Panc1 (cell line): ENCODE measurements around the gene SGCG. TPM values are rescaled to one million over a fixed set of nuclear protein-coding genes. Genes with fewer than 3 reads are reported as not detected.
A peak's percentile ranks its signal among the peaks of the same experiment; 100 is the strongest.

Source experiments
- ATAC-seq: fragments of 200-7000 bp; cut with Tn5 transposase; 2 replicates; pipeline ENCODE4 v1.9.1; 2020; ENCODE audit warnings: mild to moderate bottlenecking, moderate library complexity
- Bru-seq: library from RNA; stranded (reverse); fragments of 400-500 nt; gene quantifications from one replicate; lab custom pipeline; 2021; lab: Mats Ljungman, UMichigan
- BruChase-seq, 2 experiments: library from RNA; stranded (reverse); fragments of 400-500 nt; gene quantifications; one replicate each; lab custom pipeline; 2021; lab: Mats Ljungman, UMichigan
- BruUV-seq: library from RNA; stranded (reverse); fragments of 400-500 nt; replicated peaks from 2 replicates; lab custom pipeline; 2021; lab: Mats Ljungman, UMichigan
- CTCF ChIA-PET: fragments of 300-600 bp; sonication (Branson Sonifier 250); formaldehyde crosslinking; loops from one replicate; lab custom pipeline; 2022; ENCODE audit warnings: antibody characterized with exemption; lab: Charles Lee
- POLR2A ChIA-PET: fragments of 300-600 bp; sonication (Branson Sonifier 250); formaldehyde crosslinking; loops from one replicate; lab custom pipeline; 2022; ENCODE audit warnings: antibody characterized with exemption; lab: Charles Lee
- DNase-seq: peaks from one replicate; pipeline ENCODE4 v3.0.0-alpha.2; 2010; ENCODE audit warnings: low read depth, low spot score
- H3K27ac ChIP-seq: 2 replicates; pipeline ENCODE4 v1.5.1; 2011; ENCODE audit warnings: mild to moderate bottlenecking, low read length, inconsistent platforms
- H3K27me3 ChIP-seq: fragments of 200-500 bp; sonication (Bioruptor generic); 2 replicates; pipeline ENCODE4 v1.6.0; 2014; ENCODE audit warnings: low read length, inconsistent platforms; ENCODE audit not compliant: control insufficient read depth, insufficient read depth
- H3K36me3 ChIP-seq: fragments of 200-500 bp; sonication (Bioruptor generic); 2 replicates; pipeline ENCODE4 v1.5.1; 2014; ENCODE audit warnings: inconsistent platforms, mild to moderate bottlenecking, low read length, moderate library complexity; ENCODE audit not compliant: control insufficient read depth, insufficient read depth
- H3K4me1 ChIP-seq: 2 replicates; pipeline ENCODE4 v1.5.1; 2011; ENCODE audit warnings: inconsistent platforms, mild to moderate bottlenecking, low read length, moderate library complexity; ENCODE audit not compliant: control insufficient read depth, insufficient read depth
- H3K4me3 ChIP-seq, 2 experiments: 2 replicates each; pipeline ENCODE4 v1.5.1; 2011 to 2012; ENCODE audit warnings: low read depth in 2 of 2, low read length in 2 of 2, mild to moderate bottlenecking in 2 of 2, inconsistent platforms in 1 of 2, moderate library complexity in 1 of 2
- H3K9me3 ChIP-seq: fragments of 200-500 bp; sonication (Bioruptor generic); 2 replicates; pipeline ENCODE4 v1.5.1; 2014; ENCODE audit warnings: low read depth, mild to moderate bottlenecking, inconsistent platforms, low read length, moderate library complexity; ENCODE audit not compliant: control insufficient read depth, insufficient read depth
- POLR2AphosphoS5 ChIP-seq: IDR thresholded peaks from 2 replicates; pipeline ENCODE4 v1.6.1; 2012; ENCODE audit warnings: mild to moderate bottlenecking, low read depth, low read length, moderate library complexity
- SIN3A ChIP-seq: IDR thresholded peaks from 2 replicates; pipeline ENCODE4 v1.6.1; 2012; ENCODE audit warnings: low read depth, mild to moderate bottlenecking, low read length, moderate library complexity, borderline replicate concordance; ENCODE audit not compliant: insufficient read depth
- TCF7L2 ChIP-seq: IDR thresholded peaks from 2 replicates; pipeline ENCODE4 v1.6.1; 2011; ENCODE audit warnings: mild to moderate bottlenecking, low read depth, low read length, inconsistent platforms
- in situ Hi-C: cut with HindIII; loops from 2 replicates; pipeline ENCODE4 v1.10.0; 2016; ENCODE audit warnings: low sequenced_read_pairs, low pct_unique_long_range_greater_than_20kb
- intact Hi-C: fragments of 100-400 bp; cut with micrococcal nuclease; formaldehyde crosslinking; loops from one replicate; pipeline ENCODE4 v1.10.0; 2022; ENCODE audit not compliant: unreplicated experiment
- long read RNA-seq: library from polyadenylated mRNA; unstranded; transcript quantifications from one replicate; pipeline ENCODE4 v2.0.0, GENCODE V29; 2021; ENCODE audit not compliant: unreplicated experiment
- polyA plus RNA-seq: library from polyadenylated mRNA; unstranded; fragments of >200 nt; gene quantifications from one replicate; pipeline ENCODE4 v1.2.1, GENCODE V29; 2012; ENCODE audit warnings: missing spikeins; ENCODE audit not compliant: insufficient read length
- total RNA-seq: library from RNA; stranded (reverse); gene quantifications from one replicate; pipeline ENCODE4 v1.2.1, GENCODE V29; 2021; ENCODE audit not compliant: unreplicated experiment
- TF ChIP-seq, protein P1 (sequence below): fragments of 450-650 bp; IDR thresholded peaks from 2 replicates; pipeline ENCODE4 v1.5.1; 2017; ENCODE audit warnings: mild to moderate bottlenecking
- TF ChIP-seq, protein P2 (sequence below), 2 experiments: IDR thresholded peaks; 2 replicates each; pipeline ENCODE4 v1.6.1; 2011 to 2012; ENCODE audit warnings: low read depth in 2 of 2, control low read depth in 1 of 2, low read length in 1 of 2, mild to moderate bottlenecking in 1 of 2, moderate library complexity in 1 of 2; ENCODE audit not compliant: insufficient read depth in 1 of 2

The SGCG gene, protein sequence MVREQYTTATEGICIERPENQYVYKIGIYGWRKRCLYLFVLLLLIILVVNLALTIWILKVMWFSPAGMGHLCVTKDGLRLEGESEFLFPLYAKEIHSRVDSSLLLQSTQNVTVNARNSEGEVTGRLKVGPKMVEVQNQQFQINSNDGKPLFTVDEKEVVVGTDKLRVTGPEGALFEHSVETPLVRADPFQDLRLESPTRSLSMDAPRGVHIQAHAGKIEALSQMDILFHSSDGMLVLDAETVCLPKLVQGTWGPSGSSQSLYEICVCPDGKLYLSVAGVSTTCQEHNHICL
- total RNA-seq (not detected), Bru-seq, nascent RNA (percentile 1 among the genes with signal in this experiment), BruChase-seq, experiment 1, labeled RNA remaining after a 2-hour chase (not detected), BruChase-seq, experiment 2, labeled RNA remaining after a 6-hour chase (not detected)
- not detected for polyA plus RNA-seq
- long read RNA-seq, result 0 reads

DNA sequence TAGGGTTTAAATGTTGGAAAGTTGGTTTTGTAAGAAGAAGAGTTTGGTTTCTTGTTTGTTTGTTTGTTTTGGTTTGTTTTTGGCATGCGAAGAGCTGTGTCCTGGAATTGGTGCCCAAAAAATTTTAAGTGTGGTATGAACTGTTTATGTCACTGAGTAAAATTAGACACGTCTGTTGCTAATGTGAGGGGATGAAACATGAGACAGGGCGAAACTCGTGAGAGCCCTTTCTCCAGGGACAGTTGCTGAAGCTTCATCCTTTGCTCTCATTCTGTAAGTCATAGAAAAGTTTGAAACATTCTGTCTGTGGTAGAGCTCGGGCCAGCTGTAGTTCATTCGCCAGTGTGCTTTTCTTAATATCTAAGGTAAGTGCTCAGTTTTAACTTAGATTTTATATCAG is at the start of gene SGCG:
SGCG (plus strand) TSS at position 269 of the 400 bp plus-strand sequence. CDS start 22,716 bp downstream, outside the sequence.
- intact Hi-C loops, result no loop called here
- no TSS peak for BruUV-seq
- in situ Hi-C loops, result no loop called here

DNA sequence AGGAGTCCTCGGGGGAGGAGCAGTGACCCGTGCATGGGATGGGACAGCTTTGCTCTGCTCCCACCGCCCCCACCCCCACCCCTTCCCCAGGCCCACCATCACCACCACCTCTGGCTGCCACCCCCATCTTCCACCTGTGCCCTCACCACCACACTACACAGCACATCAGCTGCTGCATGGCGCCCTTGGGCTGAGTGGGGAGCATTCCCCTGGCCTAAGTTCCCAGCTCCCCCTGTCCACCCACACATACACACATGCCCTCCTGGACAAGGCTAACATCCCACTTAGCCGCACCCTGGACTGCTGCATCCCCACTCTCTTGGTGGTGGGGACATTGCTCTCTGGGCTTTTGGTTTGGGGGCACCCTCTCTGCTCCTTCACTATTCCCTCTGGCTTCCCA is 46.2 kb upstream of the SGCG start:
- ATAC-seq (no peak), DNase-seq (no peak)
- intact Hi-C loops, result no loop called here
- ChIA-PET CTCF (no interaction called here), POLR2A (no interaction called here)
- no peak for TF ChIP-seq SIN3A
- H3K4me3 ChIP-seq, result no peak overlapping the region
- no peaks in the 10 kb centered on the region for H3K9me3 ChIP-seq
- BruUV-seq, result no TSS peak
- H3K27me3 ChIP-seq, result no peaks in the 10 kb centered on the region
- in situ Hi-C loops, result no loop called here
- no peak overlapping the region for H3K27ac ChIP-seq
- no peaks in the 10 kb centered on the region for H3K4me1 ChIP-seq
- H3K36me3 ChIP-seq, result no peaks in the 10 kb centered on the region

More for the DNA sequence above, at the start of gene SGCG:
- no peaks in the 10 kb centered on the region for H3K4me1 ChIP-seq
- no peaks in the 10 kb centered on the region for H3K27me3 ChIP-seq
- CTCF ChIA-PET, result no interaction called here
- DNase-seq, result no peak
- TF ChIP-seq TCF7L2 (no peak), POLR2AphosphoS5 (no peak), SIN3A (no peak)
- TF ChIP-seq, protein P1, sequence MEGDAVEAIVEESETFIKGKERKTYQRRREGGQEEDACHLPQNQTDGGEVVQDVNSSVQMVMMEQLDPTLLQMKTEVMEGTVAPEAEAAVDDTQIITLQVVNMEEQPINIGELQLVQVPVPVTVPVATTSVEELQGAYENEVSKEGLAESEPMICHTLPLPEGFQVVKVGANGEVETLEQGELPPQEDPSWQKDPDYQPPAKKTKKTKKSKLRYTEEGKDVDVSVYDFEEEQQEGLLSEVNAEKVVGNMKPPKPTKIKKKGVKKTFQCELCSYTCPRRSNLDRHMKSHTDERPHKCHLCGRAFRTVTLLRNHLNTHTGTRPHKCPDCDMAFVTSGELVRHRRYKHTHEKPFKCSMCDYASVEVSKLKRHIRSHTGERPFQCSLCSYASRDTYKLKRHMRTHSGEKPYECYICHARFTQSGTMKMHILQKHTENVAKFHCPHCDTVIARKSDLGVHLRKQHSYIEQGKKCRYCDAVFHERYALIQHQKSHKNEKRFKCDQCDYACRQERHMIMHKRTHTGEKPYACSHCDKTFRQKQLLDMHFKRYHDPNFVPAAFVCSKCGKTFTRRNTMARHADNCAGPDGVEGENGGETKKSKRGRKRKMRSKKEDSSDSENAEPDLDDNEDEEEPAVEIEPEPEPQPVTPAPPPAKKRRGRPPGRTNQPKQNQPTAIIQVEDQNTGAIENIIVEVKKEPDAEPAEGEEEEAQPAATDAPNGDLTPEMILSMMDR, result no peak
- TF ChIP-seq, protein P2, sequence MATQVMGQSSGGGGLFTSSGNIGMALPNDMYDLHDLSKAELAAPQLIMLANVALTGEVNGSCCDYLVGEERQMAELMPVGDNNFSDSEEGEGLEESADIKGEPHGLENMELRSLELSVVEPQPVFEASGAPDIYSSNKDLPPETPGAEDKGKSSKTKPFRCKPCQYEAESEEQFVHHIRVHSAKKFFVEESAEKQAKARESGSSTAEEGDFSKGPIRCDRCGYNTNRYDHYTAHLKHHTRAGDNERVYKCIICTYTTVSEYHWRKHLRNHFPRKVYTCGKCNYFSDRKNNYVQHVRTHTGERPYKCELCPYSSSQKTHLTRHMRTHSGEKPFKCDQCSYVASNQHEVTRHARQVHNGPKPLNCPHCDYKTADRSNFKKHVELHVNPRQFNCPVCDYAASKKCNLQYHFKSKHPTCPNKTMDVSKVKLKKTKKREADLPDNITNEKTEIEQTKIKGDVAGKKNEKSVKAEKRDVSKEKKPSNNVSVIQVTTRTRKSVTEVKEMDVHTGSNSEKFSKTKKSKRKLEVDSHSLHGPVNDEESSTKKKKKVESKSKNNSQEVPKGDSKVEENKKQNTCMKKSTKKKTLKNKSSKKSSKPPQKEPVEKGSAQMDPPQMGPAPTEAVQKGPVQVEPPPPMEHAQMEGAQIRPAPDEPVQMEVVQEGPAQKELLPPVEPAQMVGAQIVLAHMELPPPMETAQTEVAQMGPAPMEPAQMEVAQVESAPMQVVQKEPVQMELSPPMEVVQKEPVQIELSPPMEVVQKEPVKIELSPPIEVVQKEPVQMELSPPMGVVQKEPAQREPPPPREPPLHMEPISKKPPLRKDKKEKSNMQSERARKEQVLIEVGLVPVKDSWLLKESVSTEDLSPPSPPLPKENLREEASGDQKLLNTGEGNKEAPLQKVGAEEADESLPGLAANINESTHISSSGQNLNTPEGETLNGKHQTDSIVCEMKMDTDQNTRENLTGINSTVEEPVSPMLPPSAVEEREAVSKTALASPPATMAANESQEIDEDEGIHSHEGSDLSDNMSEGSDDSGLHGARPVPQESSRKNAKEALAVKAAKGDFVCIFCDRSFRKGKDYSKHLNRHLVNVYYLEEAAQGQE (IDR thresholded peaks at IDR 0.05; ENCODE audit: insufficient read depth in 1 of 2, low read depth in 2 of 2, low read length in 1 of 2), result no peak
- ATAC-seq, result no peak
- H3K36me3 ChIP-seq, result no peaks in the 10 kb centered on the region
- H3K4me3 ChIP-seq, result no peak within 1 kb of the TSS
- H3K9me3 ChIP-seq, result no peaks in the 10 kb centered on the region
- POLR2A ChIA-PET, result no interaction called here
- no peak within 1 kb of the TSS for H3K27ac ChIP-seq

DNA sequence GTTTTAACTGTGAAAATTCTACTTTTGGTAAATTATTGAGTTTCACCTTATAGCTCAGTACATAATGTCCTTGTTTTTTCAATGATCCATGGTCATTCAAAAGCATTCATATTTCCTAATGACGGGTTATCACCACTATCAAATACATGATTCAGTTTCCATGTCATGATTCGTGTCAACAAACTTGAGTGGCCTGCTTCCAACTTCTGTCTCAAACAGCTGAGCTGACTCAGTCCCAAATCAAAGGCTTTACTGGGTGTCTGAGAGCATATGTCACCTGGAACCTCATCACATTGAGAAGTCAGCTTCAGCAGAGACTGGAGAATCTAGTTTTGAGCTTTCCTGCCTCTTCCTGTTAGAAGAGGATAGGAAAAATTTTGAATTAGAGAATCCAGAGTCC is 40.3 kb upstream of the SGCG start:
- CTCF ChIA-PET, result no interaction called here
- Histone ChIP-seq H3K9me3 (no peaks in the 10 kb centered on the region), H3K4me1 (no peaks in the 10 kb centered on the region), H3K27ac (no peak overlapping the region), H3K4me3 (no peak overlapping the region), H3K27me3 (no peaks in the 10 kb centered on the region), H3K36me3 (no peaks in the 10 kb centered on the region)
- DNase-seq (peak; percentile 20), ATAC-seq (no peak)
- POLR2A ChIA-PET, result no interaction called here
- BruUV-seq, result no TSS peak
- intact Hi-C loops, result no loop called here
- TF ChIP-seq, protein P2 (IDR thresholded peaks at IDR 0.05; ENCODE audit: insufficient read depth in 1 of 2, low read depth in 2 of 2, low read length in 1 of 2), result no peak
- TF ChIP-seq SIN3A (no peak), POLR2AphosphoS5 (no peak), TCF7L2 (no peak)
- TF ChIP-seq, protein P1, result no peak
- in situ Hi-C loops, result no loop called here
